Activated CD8-positive, alpha-beta T cell treated with anti-CD3 and anti-CD28 coated beads for 36 hours (primary cell): ENCODE measurements around the gene ST3GAL3. TPM values are rescaled to one million over a fixed set of nuclear protein-coding genes. Genes with fewer than 3 reads are reported as not detected.

Source experiments
- ATAC-seq: fragments of 200-7000 bp; cut with Tn5 transposase; one replicate; pipeline ENCODE4 v1.10.0; 2021; ENCODE audit warnings: mild to moderate bottlenecking, moderate library complexity
- CTCF ChIA-PET: fragments of 350-600 bp; sonication (Branson Sonifier 250); formaldehyde crosslinking; loops from one replicate; lab custom pipeline; 2021; ENCODE audit warnings: antibody characterized with exemption; lab: Charles Lee
- POLR2A ChIA-PET: fragments of 350-600 bp; sonication (Branson Sonifier 250); formaldehyde crosslinking; loops from one replicate; lab custom pipeline; 2021; ENCODE audit warnings: antibody characterized with exemption; lab: Charles Lee
- DNase-seq: peaks from one replicate; pipeline ENCODE4 v3.0.0-alpha.2; 2020
- H3K27ac Mint-ChIP-seq: one replicate; pipeline ENCODE4 v1.8.0; 2021; ENCODE audit warnings: mild to moderate bottlenecking, mixed read lengths
- H3K27me3 Mint-ChIP-seq: one replicate; pipeline ENCODE4 v1.8.0; 2021; ENCODE audit warnings: mixed read lengths
- H3K36me3 Mint-ChIP-seq: one replicate; pipeline ENCODE4 v1.8.0; 2021; ENCODE audit warnings: low read depth, mixed read lengths
- H3K4me1 Mint-ChIP-seq: one replicate; pipeline ENCODE4 v1.8.0; 2021; ENCODE audit warnings: low read depth, mixed read lengths
- H3K4me3 Mint-ChIP-seq: one replicate; pipeline ENCODE4 v1.8.0; 2021; ENCODE audit warnings: mild to moderate bottlenecking, moderate library complexity, mixed read lengths
- H3K9me3 Mint-ChIP-seq: one replicate; pipeline ENCODE4 v1.8.0; 2021; ENCODE audit warnings: mixed read lengths
- CTCF ChIP-seq: fragments of 200-600 bp; IDR thresholded peaks from one replicate; pipeline ENCODE4 v1.8.0; 2022; ENCODE audit warnings: antibody characterized with exemption, mild to moderate bottlenecking
- intact Hi-C: fragments of 100-400 bp; cut with micrococcal nuclease; formaldehyde crosslinking; loops from one replicate; pipeline ENCODE4 v1.10.0; 2022
- total RNA-seq, 2 experiments: library from RNA; stranded (reverse); gene quantifications; one replicate each; pipeline ENCODE4 v1.2.3, GENCODE V29; 2021

Gene ST3GAL3
- total RNA-seq, 2 experiments from 2014 or later, result 14.5 to 20.0 TPM

- H3K27me3 Mint-ChIP-seq, result no peaks in the 10 kb centered on the region
- ATAC-seq (no peak), DNase-seq (no peak)
- peaks cover 2% of the 10 kb centered on the region for H3K9me3 Mint-ChIP-seq
- intact Hi-C loops, result no loop called here
- no peak for TF ChIP-seq CTCF
- H3K27ac Mint-ChIP-seq, result no peak overlapping the region
- H3K36me3 Mint-ChIP-seq, result peaks cover 4% of the 10 kb centered on the region
- peaks cover 12% of the 10 kb centered on the region for H3K4me1 Mint-ChIP-seq
- ChIA-PET POLR2A (no interaction called here), CTCF (interaction anchor here (1.5 kb wide), 1 partner anchor 38 kb away, joined by 4 read pairs; no protein-coding TSS in a partner anchor)
- no peak overlapping the region for H3K4me3 Mint-ChIP-seq
Observed at GRCh38 chr1:43802356-43802980, 95.1 kb downstream of the ST3GAL3 start.

GRCh38 chr1:43803105-43803504 is 95.8 kb downstream of the ST3GAL3 start:
- ChIA-PET POLR2A (no interaction called here), CTCF (no interaction called here)
- Mint-ChIP-seq H3K9me3 (peaks cover 5% of the 10 kb centered on the region), H3K4me1 (peaks cover 12% of the 10 kb centered on the region), H3K27ac (no peak overlapping the region), H3K36me3 (peaks cover 7% of the 10 kb centered on the region), H3K27me3 (no peaks in the 10 kb centered on the region), H3K4me3 (no peak overlapping the region)
- TF ChIP-seq CTCF, result no peak
- ATAC-seq (no peak), DNase-seq (no peak)
- intact Hi-C loops, result no loop called here

- no peaks in the 10 kb centered on the region for H3K27me3 Mint-ChIP-seq
- POLR2A ChIA-PET, result no interaction called here
- peaks cover 12% of the 10 kb centered on the region for H3K4me1 Mint-ChIP-seq
- ATAC-seq, result no peak
- H3K36me3 Mint-ChIP-seq, result peaks cover 13% of the 10 kb centered on the region
- intact Hi-C loops, result no loop called here
- no peak for TF ChIP-seq CTCF
- no peak overlapping the region for H3K4me3 Mint-ChIP-seq
- H3K27ac Mint-ChIP-seq, result no peak overlapping the region
- no peak for DNase-seq
- CTCF ChIA-PET, result no interaction called here
- H3K9me3 Mint-ChIP-seq, result peaks cover 10% of the 10 kb centered on the region
Observed at GRCh38 chr1:43803646-43804045, 96.3 kb downstream of the ST3GAL3 start.

GRCh38 chr1:43804569-43804968 is 97.2 kb downstream of the ST3GAL3 start:
- Mint-ChIP-seq H3K4me1 (peaks cover 10% of the 10 kb centered on the region), H3K4me3 (no peak overlapping the region), H3K9me3 (peaks cover 13% of the 10 kb centered on the region), H3K27ac (no peak overlapping the region), H3K36me3 (peaks cover 18% of the 10 kb centered on the region), H3K27me3 (no peaks in the 10 kb centered on the region)
- TF ChIP-seq CTCF, result no peak
- ATAC-seq (no peak), DNase-seq (no peak)
- intact Hi-C loops, result no loop called here
- POLR2A ChIA-PET, result interaction anchor here (0.6 kb wide), 1 partner anchor 335 kb away, joined by 3 read pairs; no protein-coding TSS in a partner anchor
- CTCF ChIA-PET, result no interaction called here

DNA sequence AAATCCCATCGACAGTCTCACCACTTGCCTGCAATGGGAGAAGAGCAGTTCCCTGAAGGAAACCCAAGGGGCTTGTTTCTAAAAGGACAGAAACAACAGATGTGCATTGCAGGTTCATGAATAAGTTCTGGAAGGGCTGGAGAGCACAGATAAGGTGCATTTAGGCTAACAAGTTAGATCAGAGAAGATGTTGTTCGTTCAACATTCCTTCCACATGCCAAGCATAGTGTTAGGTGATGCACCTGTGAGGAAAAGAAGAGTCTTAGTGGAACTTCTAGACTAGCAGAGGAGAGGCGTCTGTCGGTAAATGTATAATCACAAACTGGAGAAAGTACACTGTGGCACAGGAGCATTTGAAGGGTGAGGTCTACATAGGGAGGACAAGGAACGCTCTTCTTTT is 98.0 kb downstream of the ST3GAL3 start:
- ChIA-PET POLR2A (no interaction called here), CTCF (no interaction called here)
- H3K27ac Mint-ChIP-seq, result no peak overlapping the region
- no peak overlapping the region for H3K4me3 Mint-ChIP-seq
- peaks cover 18% of the 10 kb centered on the region for H3K36me3 Mint-ChIP-seq
- TF ChIP-seq CTCF, result no peak
- no peaks in the 10 kb centered on the region for H3K27me3 Mint-ChIP-seq
- intact Hi-C loops, result no loop called here
- peaks cover 13% of the 10 kb centered on the region for H3K9me3 Mint-ChIP-seq
- ATAC-seq (no peak), DNase-seq (no peak)
- peaks cover 2% of the 10 kb centered on the region for H3K4me1 Mint-ChIP-seq
